ENCODE data around the gene SKAP2. TPM values are rescaled to one million over a fixed set of nuclear protein-coding genes. Genes with fewer than 3 reads are reported as not detected.

Gene SKAP2
- total RNA-seq, 6 donors from 2014 or later: 21.7 to 57.2 (median 32.6) TPM

DNA sequence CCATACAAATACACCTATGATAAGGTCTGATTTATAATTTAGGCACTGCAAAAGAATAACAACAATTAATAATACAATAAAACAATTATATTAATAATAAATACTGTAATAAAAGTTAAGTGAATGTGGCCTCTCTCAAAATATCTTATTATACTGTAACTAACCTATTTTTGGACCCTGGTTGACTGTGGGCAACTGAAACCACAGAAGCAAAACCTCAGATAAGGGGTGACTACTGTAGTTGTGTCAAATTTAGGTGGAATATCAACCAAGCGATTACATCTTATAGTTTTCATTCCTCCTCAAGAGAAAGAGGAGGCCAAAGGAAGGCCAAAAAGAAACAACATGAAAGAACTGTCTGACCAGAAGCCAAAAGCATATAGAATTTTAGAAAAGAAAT is 103.9 kb downstream of the SKAP2 start:
- DNase-seq (no peak), ATAC-seq (ENCODE audit: low FRiP score in 2 of 2) (no peak)
- TF ChIP-seq POLR2AphosphoS5 (IDR thresholded peaks at IDR 0.05) (no peak), POLR2A (IDR thresholded peaks at IDR 0.05) (no peak), EP300 (IDR thresholded peaks at IDR 0.05) (no peak)
- TF ChIP-seq, protein P1, sequence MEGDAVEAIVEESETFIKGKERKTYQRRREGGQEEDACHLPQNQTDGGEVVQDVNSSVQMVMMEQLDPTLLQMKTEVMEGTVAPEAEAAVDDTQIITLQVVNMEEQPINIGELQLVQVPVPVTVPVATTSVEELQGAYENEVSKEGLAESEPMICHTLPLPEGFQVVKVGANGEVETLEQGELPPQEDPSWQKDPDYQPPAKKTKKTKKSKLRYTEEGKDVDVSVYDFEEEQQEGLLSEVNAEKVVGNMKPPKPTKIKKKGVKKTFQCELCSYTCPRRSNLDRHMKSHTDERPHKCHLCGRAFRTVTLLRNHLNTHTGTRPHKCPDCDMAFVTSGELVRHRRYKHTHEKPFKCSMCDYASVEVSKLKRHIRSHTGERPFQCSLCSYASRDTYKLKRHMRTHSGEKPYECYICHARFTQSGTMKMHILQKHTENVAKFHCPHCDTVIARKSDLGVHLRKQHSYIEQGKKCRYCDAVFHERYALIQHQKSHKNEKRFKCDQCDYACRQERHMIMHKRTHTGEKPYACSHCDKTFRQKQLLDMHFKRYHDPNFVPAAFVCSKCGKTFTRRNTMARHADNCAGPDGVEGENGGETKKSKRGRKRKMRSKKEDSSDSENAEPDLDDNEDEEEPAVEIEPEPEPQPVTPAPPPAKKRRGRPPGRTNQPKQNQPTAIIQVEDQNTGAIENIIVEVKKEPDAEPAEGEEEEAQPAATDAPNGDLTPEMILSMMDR (IDR thresholded peaks at IDR 0.05): no peak
- Histone ChIP-seq H3K27ac (no peak overlapping the region), H3K4me1 (no peaks in the 10 kb centered on the region), H3K36me3 (no peaks in the 10 kb centered on the region), H3K27me3 (no peaks in the 10 kb centered on the region), H3K4me3 (no peak overlapping the region), H3K9me3 (no peaks in the 10 kb centered on the region)
- WGBS, 2 donors: 67 to 71% methylated on average over 1 of the region's 1 CpG

DNA sequence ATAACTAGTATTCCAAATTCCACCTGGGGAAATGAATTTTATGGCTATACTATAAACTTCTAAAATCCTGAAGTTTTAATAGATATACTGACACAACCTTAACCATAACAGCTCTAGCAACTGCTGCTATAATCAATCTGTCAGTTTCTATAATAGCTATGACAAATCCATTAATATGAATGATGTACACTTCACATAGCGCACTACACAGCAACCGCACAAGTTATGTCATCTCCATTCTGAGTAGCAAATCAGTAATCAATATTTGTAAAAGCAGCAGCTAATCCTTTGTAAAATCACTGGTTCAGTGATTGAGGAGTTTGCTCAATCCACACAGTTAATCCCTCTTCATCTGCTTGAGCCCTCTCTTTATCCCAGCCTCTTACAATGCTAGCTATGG is 105.3 kb downstream of the SKAP2 start:
- no peak overlapping the region for H3K27ac ChIP-seq
- no peaks in the 10 kb centered on the region for H3K4me1 ChIP-seq
- 96 to 100% methylated on average over 2 of the region's 2 CpGs for WGBS, 2 donors
- TF ChIP-seq, protein P1 (IDR thresholded peaks at IDR 0.05): no peak
- no peak for TF ChIP-seq EP300 (IDR thresholded peaks at IDR 0.05)
- TF ChIP-seq POLR2AphosphoS5 (IDR thresholded peaks at IDR 0.05): no peak
- no peak for TF ChIP-seq POLR2A (IDR thresholded peaks at IDR 0.05)
- H3K4me3 ChIP-seq: no peak overlapping the region
- H3K9me3 ChIP-seq: no peaks in the 10 kb centered on the region
- H3K36me3 ChIP-seq: no peaks in the 10 kb centered on the region
- no peak for ATAC-seq (ENCODE audit: low FRiP score in 2 of 2)
- DNase-seq: no peak
- no peaks in the 10 kb centered on the region for H3K27me3 ChIP-seq

DNA sequence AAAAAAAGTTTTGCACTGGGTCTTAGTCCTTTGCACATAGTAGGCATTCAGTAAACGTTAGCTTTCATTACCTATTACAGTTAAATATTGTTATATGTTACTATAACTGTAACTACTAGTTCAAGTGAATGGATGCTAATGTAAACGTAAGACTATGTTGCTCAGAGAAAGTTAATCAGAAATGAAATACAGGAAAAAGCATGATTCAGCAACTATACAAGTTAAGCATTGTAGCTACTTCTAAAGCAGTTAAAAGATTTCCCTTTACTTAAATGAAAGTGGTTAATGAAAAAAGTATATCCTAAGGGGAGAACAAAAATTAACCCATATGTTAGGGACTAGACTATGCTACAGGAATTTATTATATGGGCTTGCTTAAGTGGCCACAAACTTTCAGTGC is 121.2 kb downstream of the SKAP2 start:
- no peaks in the 10 kb centered on the region for H3K4me1 ChIP-seq
- no peak for ATAC-seq (ENCODE audit: low FRiP score in 2 of 2)
- no peak overlapping the region for H3K4me3 ChIP-seq
- H3K9me3 ChIP-seq: no peaks in the 10 kb centered on the region
- H3K27me3 ChIP-seq: no peaks in the 10 kb centered on the region
- peaks cover 0 to 15% (median 2%) of the 10 kb centered on the region in 4 donors for H3K36me3 ChIP-seq
- no peak overlapping the region for H3K27ac ChIP-seq
- WGBS, 2 donors: 59% methylated on average over 2 of the region's 2 CpGs
- TF ChIP-seq POLR2A (IDR thresholded peaks at IDR 0.05) (no peak), EP300 (IDR thresholded peaks at IDR 0.05) (no peak), POLR2AphosphoS5 (IDR thresholded peaks at IDR 0.05) (no peak)
- TF ChIP-seq, protein P1 (IDR thresholded peaks at IDR 0.05): no peak
- DNase-seq: no peak

DNA sequence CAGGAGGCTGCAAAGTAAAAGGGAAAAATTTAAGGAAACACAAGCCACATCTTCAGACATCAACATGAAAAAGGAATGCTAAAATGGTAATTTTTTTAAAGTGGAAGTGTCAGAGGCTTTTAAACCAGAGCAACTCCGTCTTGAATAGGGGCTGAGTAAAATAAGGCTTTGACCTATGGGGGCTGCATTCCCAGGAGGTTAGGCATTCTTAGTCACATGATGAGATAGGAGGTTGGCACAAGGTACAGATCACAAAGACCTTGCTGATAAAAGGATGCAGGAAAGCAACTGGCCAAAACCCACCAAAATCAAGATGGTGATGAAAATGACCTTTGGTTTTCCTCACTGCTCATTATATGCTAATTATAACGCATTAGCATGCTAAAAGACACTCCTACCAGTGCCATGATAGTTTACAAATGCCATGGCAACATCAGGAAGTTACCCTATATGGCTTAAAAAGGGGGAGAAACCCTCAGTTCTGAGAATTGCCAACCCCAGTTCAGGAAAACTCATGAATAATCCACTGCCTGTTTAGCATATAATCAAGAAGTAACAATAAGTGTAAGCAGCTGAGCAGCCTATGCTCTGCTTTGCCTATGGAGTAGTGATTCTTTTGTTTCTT is 128.3 kb downstream of the SKAP2 start:
- Histone ChIP-seq H3K27ac (no peak overlapping the region), H3K27me3 (no peaks in the 10 kb centered on the region), H3K4me1 (no peaks in the 10 kb centered on the region), H3K36me3 (peaks cover 2 to 34% (median 6%) of the 10 kb centered on the region in 4 donors), H3K9me3 (no peaks in the 10 kb centered on the region), H3K4me3 (no peak overlapping the region)
- TF ChIP-seq EP300 (IDR thresholded peaks at IDR 0.05): no peak
- no peak for TF ChIP-seq POLR2A (IDR thresholded peaks at IDR 0.05)
- no peak for TF ChIP-seq POLR2AphosphoS5 (IDR thresholded peaks at IDR 0.05)
- TF ChIP-seq, protein P1 (IDR thresholded peaks at IDR 0.05): no peak
- DNase-seq: no peak
- no peak for ATAC-seq (ENCODE audit: low FRiP score in 2 of 2)
- WGBS, 2 donors: 74 to 85% methylated on average over 2 of the region's 2 CpGs
